ENCODE results near the gene SMURF1.
"Not testable (repeated sequence)": the region's sequence is repeated elsewhere in the genome, so short reads cannot be mapped to it uniquely, and the experiment has no call there.

SMURF1 gene

GRCh38 chr7:99120916-99121315, 23.0 kb downstream of the SMURF1 start:
- no peak for DNase-seq

- DNase-seq: no peak
Observed at GRCh38 chr7:99120501-99120900, 23.4 kb downstream of the SMURF1 start.

GRCh38 chr7:99118077-99118476, 25.8 kb downstream of the SMURF1 start:
- DNase-seq: no peak

DNA sequence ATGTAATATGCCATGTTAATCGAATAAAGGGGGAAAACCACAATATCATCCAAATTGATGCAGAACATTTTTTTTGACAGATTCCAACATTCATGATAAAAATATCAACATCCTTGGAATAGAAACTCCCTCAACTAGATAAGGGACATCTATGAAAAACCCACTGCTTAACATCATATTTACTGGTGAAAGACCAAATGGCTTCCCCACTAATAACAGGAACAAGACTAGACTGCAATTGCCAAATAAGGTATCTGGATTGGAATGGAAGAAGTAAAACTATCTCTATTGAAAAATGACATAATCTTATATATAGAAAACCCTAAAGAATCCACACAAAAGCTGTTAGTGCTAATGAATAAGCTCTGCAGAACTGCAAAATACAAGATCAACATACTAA, 27.8 kb downstream of the SMURF1 start:
- no peak for DNase-seq

GRCh38 chr7:99115379-99115778, 28.5 kb downstream of the SMURF1 start:
- no peak for DNase-seq

DNA sequence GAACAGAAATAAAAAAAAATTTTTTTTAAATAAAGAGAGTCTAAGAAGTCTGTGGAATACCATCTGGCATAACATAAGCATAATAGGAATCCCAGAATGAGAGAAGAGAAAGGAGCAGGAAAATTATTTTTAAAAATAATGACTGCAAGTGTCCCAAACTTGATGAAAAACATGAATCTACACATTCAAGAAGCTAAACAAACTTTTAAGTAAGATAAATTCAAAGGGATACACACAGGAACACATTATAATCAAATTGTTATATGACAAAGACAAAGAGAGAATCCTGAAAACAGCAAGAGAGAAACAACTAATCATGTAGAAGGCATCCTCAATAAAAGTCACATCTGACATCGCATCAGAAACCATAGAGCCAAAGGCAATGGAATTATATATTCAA, 30.9 kb downstream of the SMURF1 start:
- DNase-seq: no peak

DNA sequence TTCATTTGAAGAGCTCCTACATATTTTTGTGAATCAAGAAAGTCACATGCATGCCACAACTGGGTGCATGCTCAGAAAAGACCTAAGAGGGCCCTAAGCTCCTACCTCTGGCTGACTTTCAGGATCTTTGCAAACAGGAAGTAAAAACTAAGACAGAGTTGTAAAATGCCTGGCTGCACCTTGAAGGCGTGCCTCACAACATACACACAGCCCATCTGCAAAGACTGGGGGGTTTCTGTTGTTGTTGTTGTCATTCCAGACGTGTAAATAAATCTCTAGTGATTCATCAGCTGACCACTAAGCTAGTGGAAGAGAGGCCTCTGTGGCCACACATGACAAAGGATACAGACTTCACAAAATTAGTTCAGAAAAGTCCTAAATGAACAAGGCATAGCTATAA, 31.8 kb downstream of the SMURF1 start:
- no peak for DNase-seq

DNA sequence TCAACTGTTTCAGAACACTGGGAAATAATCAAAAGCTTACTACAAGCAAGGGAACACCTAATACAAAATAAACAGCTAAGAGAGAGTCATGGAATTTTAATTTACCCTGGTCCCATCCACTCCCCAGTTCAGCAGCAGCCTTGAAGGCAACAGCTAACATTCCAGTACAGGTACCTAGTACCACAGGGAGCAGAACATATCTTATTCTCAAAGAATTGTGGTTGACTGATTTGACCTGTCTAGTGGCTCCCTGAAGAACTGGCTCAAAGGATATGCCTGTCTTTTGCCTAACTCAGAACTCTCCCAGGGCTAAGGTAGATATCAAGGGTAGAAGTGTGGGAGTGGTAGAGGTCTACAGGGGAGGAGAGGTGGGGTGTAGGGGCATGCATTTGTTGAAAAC, 32.3 kb downstream of the SMURF1 start:
- no peak for DNase-seq

GRCh38 chr7:99109108-99110051, 34.5 kb downstream of the SMURF1 start:
- DNase-seq: no peak

GRCh38 chr7:99108613-99109012, 35.3 kb downstream of the SMURF1 start:
- no peak for DNase-seq

DNA sequence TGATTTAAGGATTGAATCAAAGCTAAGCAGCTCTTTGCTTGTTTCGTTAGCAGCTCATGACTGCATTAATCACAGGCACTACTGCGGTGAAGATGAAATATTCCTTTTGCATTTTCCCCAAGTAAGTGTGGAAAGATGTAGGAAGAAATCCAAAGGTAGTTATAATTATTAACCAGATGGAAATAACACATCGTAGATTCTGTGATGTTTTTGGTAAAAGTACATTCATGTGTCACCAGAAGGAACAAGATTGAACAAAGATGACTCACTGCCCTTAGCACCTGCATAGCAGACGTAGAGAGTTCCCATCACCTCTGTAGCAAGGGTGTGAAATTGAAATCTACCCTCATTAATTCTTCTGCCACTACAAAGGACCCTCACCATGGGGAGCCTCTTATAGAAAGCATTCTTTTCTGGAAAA, 37.1 kb downstream of the SMURF1 start:
- no peak for DNase-seq

- no peak for DNase-seq
Observed at GRCh38 chr7:99106411-99106810, 37.5 kb downstream of the SMURF1 start.

GRCh38 chr7:99105756-99106155, 38.2 kb downstream of the SMURF1 start:
- no peak for DNase-seq

GRCh38 chr7:99104631-99105030, 39.3 kb downstream of the SMURF1 start:
- no peak for DNase-seq

DNA sequence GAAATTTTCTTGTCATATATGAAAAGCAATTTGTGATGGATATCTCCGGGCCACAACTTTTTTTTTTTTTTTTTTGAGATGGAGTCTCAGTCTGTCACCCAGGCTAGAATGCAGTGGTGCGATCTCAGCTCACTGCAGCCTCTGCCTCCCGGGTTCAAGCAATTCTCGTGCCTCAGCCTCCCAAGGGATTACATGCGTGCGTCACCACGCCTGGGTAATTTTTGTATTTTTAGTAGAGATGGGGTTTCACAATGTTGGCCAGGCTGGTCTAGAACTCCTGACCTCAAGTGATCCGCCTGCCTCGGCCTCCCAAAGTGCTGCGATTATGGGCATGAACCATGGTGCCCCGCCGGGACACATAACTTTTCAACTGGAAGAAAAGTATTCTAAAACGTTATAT, 40.1 kb downstream of the SMURF1 start:
- not testable (repeated sequence) for DNase-seq

DNA sequence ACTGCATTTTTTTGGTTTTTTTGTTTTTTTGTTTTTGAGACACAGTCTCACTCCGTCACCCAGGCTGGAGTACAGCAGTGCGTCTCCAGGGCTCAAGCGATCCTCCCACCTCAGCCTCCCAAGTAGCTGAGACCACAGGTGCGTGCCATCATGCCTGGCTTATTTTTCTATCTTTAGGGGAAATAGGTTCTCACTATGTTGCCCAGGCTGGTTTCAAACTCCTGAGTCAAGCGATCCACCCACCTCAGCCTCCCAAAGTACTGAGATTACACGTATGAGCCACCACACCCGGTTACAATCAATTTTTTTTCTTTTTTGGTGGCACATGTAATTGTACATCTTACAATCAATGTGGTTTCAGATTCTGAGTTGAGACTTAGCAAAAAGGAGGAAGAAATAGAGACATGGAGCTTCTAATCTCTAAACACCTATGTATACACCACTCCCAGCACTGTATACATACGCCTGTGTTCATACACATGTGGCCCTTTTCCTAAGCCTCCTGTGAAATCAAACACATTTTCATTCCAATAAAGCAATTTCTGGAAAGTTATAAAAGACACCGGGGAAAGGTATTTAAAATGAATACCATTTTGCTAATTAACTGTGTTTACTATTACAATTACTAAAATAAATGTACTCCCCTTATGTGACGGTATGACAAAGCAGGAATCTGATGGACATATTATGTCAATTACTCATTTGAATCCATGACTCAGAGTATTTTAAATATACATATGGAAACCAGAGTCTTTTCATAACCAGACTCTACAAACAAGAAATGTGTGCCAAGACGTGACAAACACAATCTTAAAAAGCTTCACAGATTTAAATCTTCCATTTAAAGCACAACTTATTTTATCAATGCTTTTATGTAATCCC, 40.9 kb downstream of the SMURF1 start:
- DNase-seq: no peak

- DNase-seq: no peak
Observed at GRCh38 chr7:99102361-99102760, 41.5 kb downstream of the SMURF1 start.

- not testable (repeated sequence) for DNase-seq
Observed at GRCh38 chr7:99101516-99101915, 42.4 kb downstream of the SMURF1 start.

- DNase-seq: no peak
Observed at GRCh38 chr7:99099499-99100077, 44.3 kb downstream of the SMURF1 start.

DNA sequence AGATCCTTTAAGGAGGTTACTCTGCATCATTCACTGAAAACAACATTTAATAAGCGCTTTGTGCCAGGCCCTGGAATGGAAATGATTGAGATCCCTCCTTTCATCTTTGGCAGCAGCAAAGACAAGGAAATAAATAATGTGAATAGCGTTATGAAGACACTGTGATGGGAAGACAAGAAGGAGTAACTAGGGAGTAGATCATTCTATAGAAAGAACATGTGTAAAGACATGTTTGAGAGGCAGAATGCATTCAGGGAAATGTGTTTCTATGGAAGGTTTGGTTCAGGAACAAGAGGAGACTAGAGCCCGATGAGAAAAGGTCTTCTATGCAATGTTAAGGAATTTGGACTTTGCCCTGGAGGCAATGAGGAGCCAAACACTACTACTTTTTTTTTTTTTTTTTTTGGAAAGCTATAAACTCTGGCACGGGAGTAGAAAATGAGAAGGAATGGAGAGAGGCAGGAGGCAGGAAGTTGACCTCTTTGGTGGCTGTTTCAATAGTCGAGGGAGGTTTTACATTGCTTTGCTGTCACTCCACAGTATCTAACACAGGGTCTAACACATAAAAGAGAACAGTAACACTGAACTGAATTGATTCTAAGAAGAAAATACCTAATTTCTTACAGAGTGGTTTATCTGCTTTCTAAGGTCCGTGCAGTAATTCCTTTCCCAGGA, 44.9 kb downstream of the SMURF1 start:
- no peak for DNase-seq

GRCh38 chr7:99098286-99098823, 45.6 kb downstream of the SMURF1 start:
- DNase-seq: no peak

DNA sequence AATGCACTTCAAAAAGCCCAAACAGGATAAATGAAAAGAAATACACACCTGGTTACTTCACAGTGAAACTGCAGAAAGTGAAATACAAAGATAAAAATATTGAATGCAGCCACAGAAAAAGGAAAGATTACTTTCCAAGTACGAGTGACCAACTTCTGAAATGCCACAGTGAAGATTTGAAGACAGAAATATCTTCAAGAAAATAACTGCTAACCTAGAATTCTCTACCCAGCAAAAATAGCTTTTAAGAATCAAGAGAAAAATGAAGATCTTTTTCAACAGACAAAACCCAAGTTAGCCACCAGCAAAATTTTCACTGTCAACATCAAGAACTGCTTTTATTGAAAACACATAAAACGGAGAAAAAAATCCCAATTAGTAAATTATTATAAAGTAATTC, 46.2 kb downstream of the SMURF1 start:
- DNase-seq: no peak
